GM18907 (cell line): Measurements from ENCODE around the gene CCK.

Experiments used
- ATAC-seq: cut with Tn5 transposase; IDR thresholded peaks from one replicate; pipeline ENCODE4 v1.9.1; 2021; ENCODE audit warnings: mild to moderate bottlenecking, moderate library complexity; ENCODE audit not compliant: unreplicated experiment

Gene CCK

DNA sequence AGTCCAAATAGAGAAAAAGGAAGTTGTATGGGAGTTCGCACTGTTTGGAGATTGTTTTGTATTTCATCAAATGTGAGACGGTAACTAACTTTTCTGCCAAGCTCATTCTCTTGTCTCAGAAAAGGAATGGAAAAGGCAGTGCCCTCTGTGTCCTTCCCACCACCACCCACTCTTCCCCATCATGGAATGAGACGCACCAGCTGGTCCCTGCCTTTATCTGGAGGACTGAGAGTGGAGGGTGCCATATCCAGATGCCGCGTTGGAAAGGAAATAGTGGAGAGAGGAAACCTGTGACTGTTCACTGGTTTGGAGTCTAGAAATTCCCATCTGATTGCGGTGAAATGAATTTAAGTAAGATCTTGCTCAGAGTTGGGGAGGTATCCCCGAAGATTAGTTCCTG is 3.7 kb upstream of the CCK start:
- no peak for ATAC-seq

- no peak for ATAC-seq
Measured at GRCh38 chr3:42267878-42268277, 1.9 kb upstream of the CCK start.

- ATAC-seq = no peak
Measured at GRCh38 chr3:42265059-42265991, 660 bp downstream of the CCK start.

DNA sequence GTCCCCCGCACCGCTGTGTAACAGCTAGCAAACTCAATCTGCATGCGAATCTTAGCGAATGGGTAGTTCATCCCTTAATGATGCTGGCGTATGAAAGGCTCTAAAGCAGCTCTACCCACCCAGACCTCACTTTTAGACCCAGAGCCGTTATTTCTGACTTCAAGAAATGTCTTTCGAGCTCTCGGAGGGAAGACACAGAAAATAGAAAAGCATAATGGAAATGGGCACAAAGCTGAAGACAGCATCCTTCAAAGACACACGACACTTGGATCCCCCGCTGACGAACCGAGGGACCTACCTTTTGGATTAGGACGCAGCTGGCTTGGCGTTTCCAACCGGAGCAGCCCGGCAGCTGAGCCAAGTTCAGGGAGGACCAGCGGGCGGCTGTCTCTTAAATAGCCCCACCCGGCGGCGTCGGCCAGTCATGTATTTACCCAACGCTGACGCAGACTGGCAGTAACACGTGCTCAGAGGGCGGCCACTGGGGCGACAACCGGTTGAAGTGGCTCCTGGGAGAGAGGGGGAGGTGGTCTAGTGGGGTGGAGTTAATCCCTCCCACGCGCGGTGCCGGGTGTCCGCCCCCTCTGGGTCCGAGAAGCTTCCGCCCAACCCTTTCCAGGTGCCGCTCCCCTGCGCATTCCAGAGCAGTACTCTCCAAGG is 1.5 kb downstream of the CCK start:
- no peak for ATAC-seq

DNA sequence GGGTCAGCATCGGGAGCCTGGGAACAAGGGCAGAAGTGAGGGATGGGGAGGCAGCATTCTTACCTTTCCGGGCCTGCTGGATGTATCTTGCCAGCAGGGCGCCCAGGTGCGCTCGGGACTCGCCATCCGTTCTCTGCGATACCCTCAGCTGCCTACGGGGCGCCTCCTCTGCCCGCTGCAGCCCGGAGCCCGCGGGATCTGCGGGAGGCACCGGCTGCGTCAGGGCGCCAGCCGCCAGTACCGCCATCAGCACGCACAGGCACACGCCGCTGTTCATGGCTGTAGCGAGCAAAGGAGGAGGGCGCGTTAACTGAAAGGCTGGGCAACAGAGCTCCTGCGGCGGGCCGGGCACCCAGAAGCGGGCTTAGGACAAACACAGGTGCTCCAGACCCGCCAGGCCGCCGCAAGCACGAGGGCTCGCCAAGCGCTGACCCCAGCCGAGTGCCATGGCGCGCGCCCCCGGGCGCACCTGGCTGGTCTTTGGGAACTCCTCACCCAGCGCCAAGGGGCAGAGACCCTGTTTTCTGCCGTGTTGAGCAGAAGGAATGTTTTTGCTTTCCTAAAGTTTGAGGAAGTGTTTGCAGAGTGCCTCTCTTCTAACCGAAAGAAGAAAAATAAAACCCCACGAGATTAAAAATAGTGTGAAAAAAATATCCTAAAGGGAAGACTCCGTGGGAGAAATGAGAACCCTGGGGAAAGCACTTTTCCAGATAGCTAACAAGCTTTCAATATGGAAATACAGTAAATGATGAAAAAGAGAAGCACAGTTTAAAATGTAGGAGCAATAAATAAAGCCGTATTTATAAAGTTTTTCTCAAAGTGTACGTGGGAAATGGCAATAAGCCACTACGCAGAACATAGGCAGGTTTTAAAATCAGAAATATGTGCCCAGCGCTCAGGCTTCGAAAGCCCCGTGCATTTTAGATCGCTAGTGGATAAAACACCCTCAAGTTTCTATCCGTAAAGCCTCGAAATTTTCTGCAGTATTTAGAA is 2.3 kb downstream of the CCK start:
- no peak for ATAC-seq

GRCh38 chr3:42262525-42262924 is 3.5 kb downstream of the CCK start:
- no peak for ATAC-seq

DNA sequence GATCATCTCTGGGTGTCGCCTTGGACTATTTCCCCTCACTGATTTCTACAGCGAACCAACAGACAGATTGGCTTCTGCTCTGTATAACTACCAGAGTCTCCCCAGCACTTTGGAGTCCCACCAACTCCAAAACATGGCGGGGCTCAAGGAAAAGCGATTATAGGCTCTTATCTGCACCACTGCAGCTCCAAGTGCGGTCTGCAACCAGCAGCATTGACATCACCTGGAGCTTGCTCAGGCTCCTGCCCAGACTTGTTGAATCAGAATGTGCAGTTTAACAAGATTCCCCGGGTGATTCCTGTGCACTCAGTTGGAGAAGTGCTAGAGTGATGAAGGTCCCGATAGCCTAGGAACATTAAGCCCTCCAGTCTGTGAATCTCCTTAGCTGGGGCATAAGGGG is 9.0 kb downstream of the CCK start:
- no peak for ATAC-seq

DNA sequence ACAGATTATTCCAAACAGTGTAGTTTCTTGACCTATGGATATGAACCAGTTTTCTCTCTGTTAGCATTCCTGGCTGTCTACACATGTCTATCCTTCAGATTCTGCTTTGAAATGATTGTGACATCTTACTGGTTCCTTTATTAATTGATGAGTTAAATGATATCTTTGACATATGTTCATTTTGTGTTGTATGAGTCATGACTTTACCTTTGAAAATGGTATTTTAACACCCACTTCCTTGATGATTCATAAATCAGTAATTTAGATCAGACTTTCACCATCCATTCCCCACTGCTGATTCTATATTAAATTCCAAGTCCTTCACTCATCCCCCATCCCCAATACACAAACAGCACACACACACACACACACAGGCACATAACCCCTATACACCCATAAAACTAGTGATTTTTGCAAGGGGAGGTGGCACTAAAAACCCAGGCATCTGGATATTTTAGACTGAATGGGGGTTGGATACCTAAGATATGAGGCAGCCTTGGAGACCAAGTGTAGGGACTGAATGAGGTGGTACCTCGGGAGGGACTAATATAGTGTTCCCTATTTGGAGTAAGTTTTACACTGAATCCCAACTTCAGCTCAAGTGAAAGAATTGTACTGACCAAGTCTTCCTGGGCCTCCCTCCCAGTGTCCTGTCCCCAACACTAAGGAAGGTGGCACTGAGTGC is 9.7 kb downstream of the CCK start:
- no peak for ATAC-seq

DNA sequence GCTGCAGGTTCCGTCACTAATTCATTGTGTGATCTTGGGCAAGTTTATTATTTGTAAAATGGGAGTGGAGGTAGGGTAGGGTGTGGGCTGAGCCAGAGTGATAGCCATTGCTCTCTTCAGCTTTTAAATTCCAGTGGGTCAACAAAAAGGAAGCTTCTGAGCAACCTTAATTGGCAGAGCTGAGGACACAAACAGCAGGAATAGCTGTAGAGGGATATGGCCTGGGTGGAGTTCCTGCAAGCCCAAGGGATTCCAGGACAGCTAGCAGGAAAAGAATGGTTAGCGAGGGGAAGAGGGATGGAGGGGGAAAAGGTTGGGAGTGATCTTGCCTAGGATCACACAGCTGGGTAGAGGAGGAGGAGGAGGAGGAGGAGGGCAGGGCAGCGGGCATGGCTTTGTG is 11.4 kb downstream of the CCK start:
- ATAC-seq = no peak

DNA sequence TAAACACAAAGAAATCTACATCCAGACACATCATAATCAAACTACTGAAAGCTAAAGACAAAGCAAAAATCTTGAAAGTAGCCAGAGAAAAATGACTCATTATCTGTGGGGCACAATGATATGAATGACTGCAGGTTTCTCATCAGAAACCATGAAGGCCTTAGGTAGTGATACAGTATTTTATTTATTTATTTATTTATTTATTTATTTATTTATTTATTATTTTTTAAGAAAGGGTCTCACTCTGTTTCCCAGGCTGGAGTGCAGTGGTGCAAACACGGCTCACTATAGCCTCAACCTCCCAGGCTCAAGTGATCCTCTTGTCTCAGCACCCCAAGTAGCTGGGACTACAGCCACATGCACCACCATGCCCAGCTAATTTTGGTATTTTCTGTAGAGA is 15.2 kb downstream of the CCK start:
- ATAC-seq = no peak

DNA sequence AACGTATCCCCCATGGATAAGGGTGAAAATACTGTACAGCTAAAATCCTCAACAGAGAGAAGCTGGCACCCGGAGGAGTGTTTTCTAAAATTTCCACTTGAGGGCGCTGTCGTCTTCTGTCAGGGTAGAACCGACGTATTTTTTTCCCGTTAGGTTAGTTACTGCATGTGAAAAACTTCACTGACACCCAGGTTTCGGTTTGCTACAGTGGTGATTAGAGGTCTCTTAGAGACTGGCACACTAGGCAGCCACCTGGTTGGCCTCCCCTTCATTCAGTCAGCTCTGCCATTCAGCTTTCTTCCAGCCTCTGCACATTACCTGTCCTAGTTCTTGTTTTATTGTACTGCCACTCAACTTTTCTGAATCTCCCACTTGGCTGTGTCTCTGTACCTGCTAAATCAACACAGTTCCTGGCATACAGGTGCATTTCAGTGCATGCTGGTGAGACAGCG is 18.4 kb downstream of the CCK start:
- peak; percentile 72 for ATAC-seq

DNA sequence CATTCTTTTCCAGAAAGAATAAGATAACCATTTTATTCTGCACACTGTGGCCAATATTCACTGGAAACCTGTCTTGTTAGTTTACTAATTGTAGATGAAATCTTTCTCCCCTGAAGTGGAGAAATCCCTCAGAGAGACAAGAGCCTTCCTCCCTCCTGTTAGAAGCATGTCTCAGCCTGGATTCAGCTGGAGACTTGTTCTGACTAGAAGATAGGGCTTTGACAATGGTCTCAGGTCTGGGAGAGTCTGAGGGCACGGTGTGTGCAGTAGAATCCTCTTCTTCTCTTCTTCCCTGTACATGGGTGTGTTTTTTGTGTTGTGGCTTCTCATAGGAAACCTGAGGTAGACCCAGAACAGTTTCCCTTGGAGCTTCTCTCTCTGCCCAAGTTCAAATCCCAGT is 19.9 kb downstream of the CCK start:
- ATAC-seq = no peak

- ATAC-seq = no peak
Measured at GRCh38 chr3:42236611-42237010, 29.4 kb downstream of the CCK start.

DNA sequence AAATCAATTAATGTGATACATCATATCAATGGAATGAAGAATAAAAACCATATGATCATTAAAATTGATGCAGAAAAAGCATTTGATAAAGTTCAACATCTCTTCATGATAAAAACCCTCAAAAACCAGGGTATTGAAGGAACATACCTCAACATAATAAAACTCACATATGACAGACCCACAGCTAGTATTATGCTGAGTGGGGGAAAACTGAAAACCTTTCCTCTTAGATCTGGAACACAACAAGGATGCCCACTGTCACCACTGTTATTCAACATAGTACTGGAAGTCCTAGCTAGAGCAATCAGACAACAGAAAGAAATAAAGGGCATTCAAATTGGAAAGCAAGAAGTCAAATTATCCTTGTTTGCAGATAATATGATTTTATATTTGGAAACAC is 30.5 kb downstream of the CCK start:
- no peak for ATAC-seq

GRCh38 chr3:42230860-42231259 is 35.1 kb downstream of the CCK start:
- no peak for ATAC-seq

- ATAC-seq = no peak
Measured at GRCh38 chr3:42229942-42230688, 35.9 kb downstream of the CCK start.

GRCh38 chr3:42229266-42229941 is 36.6 kb downstream of the CCK start:
- no peak for ATAC-seq

- ATAC-seq = no peak
Measured at GRCh38 chr3:42228796-42229195, 37.2 kb downstream of the CCK start.
